ENCODE data around the gene NGLY1. TPM values are rescaled to one million over a fixed set of nuclear protein-coding genes. Genes with fewer than 3 reads are reported as not detected.

The NGLY1 gene
- total RNA-seq, 1 experiment from 2014 or later, result 32.0 TPM

GRCh38 chr3:25747033-25747432 lies 36.2 kb downstream of the NGLY1 start:
- H3K9me3 ChIP-seq, result no peaks in the 10 kb centered on the region
- H3K27me3 ChIP-seq, result no peaks in the 10 kb centered on the region
- no peak overlapping the region for H3K4me3 ChIP-seq
- DNase-seq, result no peak
- H3K36me3 ChIP-seq, result peaks cover 3% of the 10 kb centered on the region; the same call in 1 of the 2 replicates

- Histone ChIP-seq H3K27me3 (no peaks in the 10 kb centered on the region), H3K9me3 (no peaks in the 10 kb centered on the region), H3K36me3 (no peaks in the 10 kb centered on the region), H3K4me3 (no peak overlapping the region)
- no peak for DNase-seq
Measured at GRCh38 chr3:25744470-25744869, 38.8 kb downstream of the NGLY1 start.

GRCh38 chr3:25728101-25728500 lies 55.1 kb downstream of the NGLY1 start:
- Histone ChIP-seq H3K36me3 (peaks cover 8% of the 10 kb centered on the region), H3K9me3 (no peaks in the 10 kb centered on the region)

GRCh38 chr3:25727316-25727715 lies 55.9 kb downstream of the NGLY1 start:
- Histone ChIP-seq H3K27me3 (no peaks in the 10 kb centered on the region), H3K36me3 (peaks cover 8% of the 10 kb centered on the region), H3K4me3 (no peak overlapping the region), H3K9me3 (no peaks in the 10 kb centered on the region)
- no peak for DNase-seq

More at GRCh38 chr3:25728101-25728500, 55.1 kb downstream of the NGLY1 start:
- no peak for DNase-seq
- H3K27me3 ChIP-seq, result no peaks in the 10 kb centered on the region
- no peak overlapping the region for H3K4me3 ChIP-seq

- no peak overlapping the region for H3K4me3 ChIP-seq
- H3K36me3 ChIP-seq, result peaks cover 2% of the 10 kb centered on the region
- H3K9me3 ChIP-seq, result no peaks in the 10 kb centered on the region
- DNase-seq, result no peak
- H3K27me3 ChIP-seq, result no peaks in the 10 kb centered on the region
Measured at GRCh38 chr3:25725810-25726209, 57.4 kb downstream of the NGLY1 start.

- no peaks in the 10 kb centered on the region for H3K27me3 ChIP-seq
- H3K36me3 ChIP-seq, result peaks cover 2% of the 10 kb centered on the region; the same call in 1 of the 2 replicates
- H3K4me3 ChIP-seq, result no peak overlapping the region
- H3K9me3 ChIP-seq, result no peaks in the 10 kb centered on the region
- DNase-seq, result no peak
Measured at GRCh38 chr3:25724948-25725645, 58.1 kb downstream of the NGLY1 start.

GRCh38 chr3:25723802-25724201 lies 59.4 kb downstream of the NGLY1 start:
- no peak for DNase-seq
- Histone ChIP-seq H3K36me3 (peaks cover 6% of the 10 kb centered on the region), H3K27me3 (no peaks in the 10 kb centered on the region)

GRCh38 chr3:25719321-25719720 lies 63.9 kb downstream of the NGLY1 start:
- Histone ChIP-seq H3K9me3 (no peaks in the 10 kb centered on the region), H3K4me3 (no peak overlapping the region), H3K36me3 (peaks cover 4% of the 10 kb centered on the region; the same call in 1 of the 2 replicates), H3K27me3 (no peaks in the 10 kb centered on the region)
- no peak for DNase-seq

More at GRCh38 chr3:25723802-25724201, 59.4 kb downstream of the NGLY1 start:
- H3K4me3 ChIP-seq, result no peak overlapping the region
- H3K9me3 ChIP-seq, result no peaks in the 10 kb centered on the region

- no peak for DNase-seq
Measured at GRCh38 chr3:25713341-25713985, 69.8 kb downstream of the NGLY1 start.

GRCh38 chr3:25711090-25711489 lies 72.2 kb downstream of the NGLY1 start:
- Histone ChIP-seq H3K9me3 (no peaks in the 10 kb centered on the region), H3K36me3 (no peaks in the 10 kb centered on the region), H3K4me3 (no peak overlapping the region), H3K27me3 (no peaks in the 10 kb centered on the region)
- no peak for DNase-seq

More at GRCh38 chr3:25713341-25713985, 69.8 kb downstream of the NGLY1 start:
- H3K36me3 ChIP-seq, result no peaks in the 10 kb centered on the region
- H3K4me3 ChIP-seq, result no peak overlapping the region
- no peaks in the 10 kb centered on the region for H3K27me3 ChIP-seq
- H3K9me3 ChIP-seq, result no peaks in the 10 kb centered on the region

- Histone ChIP-seq H3K27me3 (no peaks in the 10 kb centered on the region), H3K9me3 (no peaks in the 10 kb centered on the region), H3K36me3 (no peaks in the 10 kb centered on the region), H3K4me3 (no peak overlapping the region)
- DNase-seq, result no peak
Measured at GRCh38 chr3:25708036-25708435, 75.2 kb downstream of the NGLY1 start.

GRCh38 chr3:25707268-25707926 lies 75.8 kb downstream of the NGLY1 start:
- DNase-seq, result no peak
- H3K27me3 ChIP-seq, result no peaks in the 10 kb centered on the region
- no peaks in the 10 kb centered on the region for H3K9me3 ChIP-seq
- no peaks in the 10 kb centered on the region for H3K36me3 ChIP-seq
- no peak overlapping the region for H3K4me3 ChIP-seq

GRCh38 chr3:25706213-25706612 lies 77.0 kb downstream of the NGLY1 start:
- Histone ChIP-seq H3K36me3 (no peaks in the 10 kb centered on the region), H3K4me3 (no peak overlapping the region), H3K9me3 (no peaks in the 10 kb centered on the region), H3K27me3 (no peaks in the 10 kb centered on the region)
- no peak for DNase-seq

GRCh38 chr3:25697553-25697952 lies 85.7 kb downstream of the NGLY1 start:
- H3K9me3 ChIP-seq, result no peaks in the 10 kb centered on the region
- DNase-seq, result no peak
- H3K27me3 ChIP-seq, result no peaks in the 10 kb centered on the region
- no peak overlapping the region for H3K4me3 ChIP-seq
- H3K36me3 ChIP-seq, result no peaks in the 10 kb centered on the region

GRCh38 chr3:25695731-25696420 lies 87.4 kb downstream of the NGLY1 start:
- Histone ChIP-seq H3K27me3 (no peaks in the 10 kb centered on the region), H3K4me3 (no peak overlapping the region), H3K36me3 (no peaks in the 10 kb centered on the region), H3K9me3 (no peaks in the 10 kb centered on the region)
- DNase-seq, result no peak

GRCh38 chr3:25693238-25693637 lies 90.0 kb downstream of the NGLY1 start:
- DNase-seq, result no peak
- Histone ChIP-seq H3K9me3 (no peaks in the 10 kb centered on the region), H3K27me3 (no peaks in the 10 kb centered on the region), H3K4me3 (no peak overlapping the region), H3K36me3 (no peaks in the 10 kb centered on the region)

- Histone ChIP-seq H3K27me3 (no peaks in the 10 kb centered on the region), H3K4me3 (no peak overlapping the region), H3K9me3 (no peaks in the 10 kb centered on the region), H3K36me3 (no peaks in the 10 kb centered on the region)
- DNase-seq, result no peak
Measured at GRCh38 chr3:25692341-25692740, 90.9 kb downstream of the NGLY1 start.

Measured in MG63 (cell line).